ELF-1 (cell line): ENCODE measurements around the gene LSMEM2.
"Not testable (repeated sequence)": the region's sequence is repeated elsewhere in the genome, so short reads cannot be mapped to it uniquely, and the experiment has no call there.

Experiments used
- DNase-seq: peaks from one replicate; pipeline ENCODE4 v3.0.0-alpha.2; 2016; ENCODE audit warnings: low read depth, low spot score

The LSMEM2 gene

DNA sequence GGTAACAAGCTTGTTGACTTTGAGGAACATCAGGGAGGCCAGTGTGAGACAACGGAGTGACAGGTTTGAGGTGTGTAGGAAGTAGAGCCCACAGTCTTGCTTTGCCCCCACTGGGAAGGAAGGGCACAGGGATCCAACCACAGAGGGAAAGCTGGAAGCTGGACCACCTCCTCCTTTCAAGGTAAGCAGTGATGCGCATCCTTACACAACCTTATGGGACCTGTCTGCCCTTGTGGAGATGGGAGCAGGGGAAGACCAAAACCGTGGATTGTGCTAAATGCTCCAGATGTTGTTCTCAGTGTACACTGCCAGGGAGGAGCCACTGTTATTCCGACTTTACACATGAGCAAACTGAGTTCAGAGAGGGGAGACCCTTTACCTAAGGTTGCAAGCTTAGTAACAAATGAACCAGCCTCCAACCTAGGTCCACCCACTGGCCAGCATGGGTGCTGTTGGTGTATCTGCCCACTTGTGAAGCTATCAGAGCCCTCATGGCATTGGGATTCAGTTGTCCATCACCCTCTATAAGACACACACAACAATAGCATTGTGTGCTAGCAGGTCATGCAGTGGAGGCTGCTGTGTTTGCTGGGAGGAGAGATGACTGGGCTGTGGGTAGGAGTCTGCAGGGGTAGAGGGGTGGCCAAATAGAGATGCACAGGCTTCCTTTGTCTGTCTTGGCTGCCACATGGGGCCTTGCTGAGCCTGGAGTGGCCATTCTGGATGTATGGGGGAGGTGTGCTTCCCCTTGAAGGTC lies 586 bp upstream of the LSMEM2 start:
- DNase-seq: no peak

- DNase-seq: no peak
Measured at GRCh38 chr3:50279255-50280016, 549 bp downstream of the LSMEM2 start.

GRCh38 chr3:50284121-50284520 lies 5.2 kb downstream of the LSMEM2 start:
- not testable (repeated sequence) for DNase-seq

GRCh38 chr3:50286322-50287227 lies 7.7 kb downstream of the LSMEM2 start:
- no peak for DNase-seq

DNA sequence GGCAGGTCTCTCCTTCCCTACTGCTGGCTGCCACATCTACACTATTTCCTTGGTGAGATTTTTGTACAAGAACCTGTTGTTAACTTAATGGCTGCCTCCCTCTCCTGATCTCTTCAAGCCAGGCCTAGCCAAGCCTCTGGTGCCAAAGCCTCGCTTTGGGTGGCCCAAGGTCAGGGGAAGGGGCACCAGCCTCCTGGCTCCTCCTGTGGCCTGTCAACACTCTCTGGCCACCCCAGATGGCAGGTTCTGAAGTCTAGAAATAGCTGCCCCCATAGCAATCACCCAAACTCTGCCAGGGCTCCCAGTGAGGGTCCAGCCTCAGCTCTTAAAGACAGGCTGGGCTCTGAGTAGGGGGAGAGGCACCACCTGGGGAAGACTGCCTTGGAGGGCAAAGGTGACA lies 8.4 kb downstream of the LSMEM2 start:
- DNase-seq: no peak

- DNase-seq: no peak
Measured at GRCh38 chr3:50288387-50289007, 9.6 kb downstream of the LSMEM2 start.

GRCh38 chr3:50289130-50289529 lies 10.2 kb downstream of the LSMEM2 start:
- DNase-seq: no peak

DNA sequence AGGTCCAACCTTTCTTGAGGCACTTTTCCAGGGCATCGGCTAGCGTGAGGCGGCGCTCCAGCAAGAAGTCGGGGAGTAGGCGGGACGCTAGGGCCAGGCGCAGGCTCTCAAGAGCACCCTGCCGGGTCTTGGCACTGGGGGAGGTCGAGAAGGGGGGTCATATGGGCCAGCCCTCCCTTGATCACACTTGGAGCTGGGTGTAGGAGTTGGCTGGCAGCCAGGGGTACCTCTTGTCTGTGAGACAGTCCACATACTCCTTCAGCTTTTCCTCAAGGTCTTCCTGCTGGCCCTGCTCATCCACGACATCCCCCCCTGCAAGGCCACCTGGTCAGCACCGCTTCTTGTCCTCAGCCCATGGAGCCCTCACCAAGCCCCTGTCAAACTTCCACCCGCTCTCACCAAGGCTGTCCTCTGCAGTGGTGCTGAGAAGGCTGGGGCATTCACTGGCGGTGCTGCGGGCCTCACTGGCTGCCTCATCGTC lies 11.3 kb downstream of the LSMEM2 start:
- no peak for DNase-seq

- DNase-seq: peak; percentile 98
Measured at GRCh38 chr3:50292159-50293078, 13.5 kb downstream of the LSMEM2 start, which contains the start of gene IFRD2. TSS of gene IFRD2 (minus strand) at chr3:50292429. CDS start at chr3:50292274, 155 bp downstream.

- no peak for DNase-seq
Measured at GRCh38 chr3:50293079-50293801, 14.4 kb downstream of the LSMEM2 start.

DNA sequence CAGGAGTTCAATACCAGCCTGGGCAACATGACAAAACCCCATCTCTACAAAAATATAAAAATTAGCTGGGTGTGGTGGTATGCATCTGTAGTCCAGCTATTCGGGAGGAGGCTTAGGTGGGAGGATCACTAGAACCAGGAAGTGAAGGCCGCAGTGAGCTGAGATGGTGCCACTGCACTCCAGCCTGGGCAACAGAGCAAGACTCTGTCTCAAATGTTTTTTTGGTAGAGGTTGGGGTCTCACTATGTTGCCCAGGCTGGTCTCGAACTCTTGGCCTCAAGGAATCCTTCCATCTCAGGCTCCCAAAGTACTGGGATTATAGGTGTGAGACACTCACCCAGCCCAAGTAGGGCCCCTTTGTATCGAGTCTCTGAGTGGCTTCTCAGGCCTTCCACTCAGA lies 15.2 kb downstream of the LSMEM2 start:
- no peak for DNase-seq

GRCh38 chr3:50294492-50295403 lies 15.9 kb downstream of the LSMEM2 start:
- no peak for DNase-seq

GRCh38 chr3:50295553-50296431 lies 16.9 kb downstream of the LSMEM2 start:
- DNase-seq: no peak

DNA sequence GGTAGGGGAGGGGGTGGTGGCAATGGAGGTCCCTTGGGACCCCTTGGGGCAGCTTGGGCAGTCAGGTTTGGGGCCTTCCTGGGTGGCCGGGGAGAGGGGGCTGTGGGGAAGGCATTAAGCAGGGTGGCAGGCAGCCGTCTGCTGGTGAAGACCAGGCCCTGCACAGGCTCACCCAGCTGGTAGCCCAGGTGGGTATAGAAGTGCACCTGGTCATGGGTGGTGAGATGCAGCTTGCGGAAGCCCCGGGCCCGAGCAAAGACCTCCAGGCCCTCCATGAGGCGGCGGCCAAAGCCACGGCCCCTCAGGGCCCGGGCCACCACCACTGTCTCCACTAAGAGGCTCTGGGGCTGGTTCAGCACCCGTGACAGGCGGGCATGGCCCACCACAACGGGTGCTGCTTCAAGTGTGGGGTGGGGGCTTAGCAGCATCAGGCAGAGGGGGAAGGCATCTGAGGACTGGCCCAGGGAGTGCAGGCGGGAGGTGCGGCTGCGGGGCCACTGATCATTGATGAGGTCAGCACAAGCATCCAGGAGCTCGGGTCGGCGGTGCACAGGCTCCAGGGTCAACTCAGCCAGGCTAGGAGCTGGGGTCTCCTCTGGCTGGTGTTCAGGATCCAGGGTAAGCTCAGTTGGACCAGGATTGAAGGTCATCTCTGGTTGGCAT lies 18.0 kb downstream of the LSMEM2 start:
- no peak for DNase-seq

DNA sequence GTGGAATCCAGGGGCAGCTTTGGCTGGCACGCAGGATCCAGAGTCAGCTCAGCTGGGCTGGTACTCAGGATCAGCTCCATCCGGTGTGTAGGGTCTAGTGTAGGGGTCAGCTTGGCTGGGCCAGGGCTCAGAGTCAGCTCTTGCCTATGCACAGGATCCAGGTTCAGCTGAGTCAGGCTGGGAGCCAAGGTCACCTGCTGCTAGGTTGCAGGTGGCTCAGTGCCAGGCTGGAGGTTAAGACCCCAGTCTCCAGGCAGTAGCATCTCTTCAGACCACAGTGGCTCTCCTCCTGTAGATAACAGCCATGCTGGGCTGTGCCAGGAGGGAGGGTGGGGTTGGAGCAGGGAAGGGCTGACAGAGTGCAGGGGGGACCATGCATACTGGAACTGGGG lies 18.5 kb downstream of the LSMEM2 start:
- no peak for DNase-seq

GRCh38 chr3:50297896-50298725 lies 19.2 kb downstream of the LSMEM2 start:
- no peak for DNase-seq
